Activated gamma-delta T cell (primary cell): ENCODE results near the gene VWA5B1.

Experiments
- DNase-seq: peaks from one replicate; lab custom pipeline; 2025; lab: John Stamatoyannopoulos, UW

The VWA5B1 gene

GRCh38 chr1:20347699-20348098 is 57.0 kb downstream of the VWA5B1 start:
- DNase-seq, result no peak

- DNase-seq, result no peak
These were observed 57.7 kb downstream of the VWA5B1 start for GRCh38 chr1:20348326-20348915.

- no peak for DNase-seq
These were observed 58.9 kb downstream of the VWA5B1 start for GRCh38 chr1:20349561-20349960.

GRCh38 chr1:20349971-20350370 is 59.3 kb downstream of the VWA5B1 start:
- DNase-seq, result no peak

- no peak for DNase-seq
These were observed 59.7 kb downstream of the VWA5B1 start for GRCh38 chr1:20350421-20350820.

- no peak for DNase-seq
These were observed 61.4 kb downstream of the VWA5B1 start for GRCh38 chr1:20351911-20352701.

GRCh38 chr1:20353836-20354235 is 63.2 kb downstream of the VWA5B1 start:
- DNase-seq, result no peak

GRCh38 chr1:20354610-20355009 is 63.9 kb downstream of the VWA5B1 start:
- DNase-seq, result no peak

GRCh38 chr1:20355101-20355827 is 64.6 kb downstream of the VWA5B1 start:
- no peak for DNase-seq

- no peak for DNase-seq
These were observed 65.4 kb downstream of the VWA5B1 start for GRCh38 chr1:20355828-20356735.

- DNase-seq, result no peak
These were observed 66.3 kb downstream of the VWA5B1 start for GRCh38 chr1:20356850-20357459.

- no peak for DNase-seq
These were observed 67.1 kb downstream of the VWA5B1 start for GRCh38 chr1:20357796-20358195.

GRCh38 chr1:20358761-20359263 is 68.1 kb downstream of the VWA5B1 start:
- DNase-seq, result no peak

GRCh38 chr1:20359451-20360330 is 69.0 kb downstream of the VWA5B1 start:
- no peak for DNase-seq

- no peak for DNase-seq
These were observed 70.7 kb downstream of the VWA5B1 start for GRCh38 chr1:20361401-20361800.

GRCh38 chr1:20361805-20362381 is 71.2 kb downstream of the VWA5B1 start:
- DNase-seq, result no peak

GRCh38 chr1:20362856-20363255 is 72.2 kb downstream of the VWA5B1 start:
- DNase-seq, result no peak

- no peak for DNase-seq
These were observed 74.9 kb downstream of the VWA5B1 start for GRCh38 chr1:20365421-20366055.

GRCh38 chr1:20366056-20366462 is 75.4 kb downstream of the VWA5B1 start:
- DNase-seq, result no peak
